Activated CD4-positive, alpha-beta T cell treated with anti-CD3 and anti-CD28 coated beads for 36 hours (primary cell): ENCODE measurements around the gene CDC20. TPM values are rescaled to one million over a fixed set of nuclear protein-coding genes. Genes with fewer than 3 reads are reported as not detected.
"Not testable (repeated sequence)": the region's sequence is repeated elsewhere in the genome, so short reads cannot be mapped to it uniquely, and the experiment has no call there.

ENCODE experiments used
- ATAC-seq: fragments of 200-7000 bp; cut with Tn5 transposase; one replicate; pipeline ENCODE4 v1.10.0; 2021; ENCODE audit warnings: mild to moderate bottlenecking, moderate library complexity
- CTCF ChIA-PET: fragments of 350-600 bp; sonication (Branson Sonifier 250); formaldehyde crosslinking; loops from one replicate; lab custom pipeline; 2021; ENCODE audit warnings: antibody characterized with exemption; lab: Charles Lee
- POLR2A ChIA-PET: fragments of 350-600 bp; sonication (Branson Sonifier 250); formaldehyde crosslinking; loops from one replicate; lab custom pipeline; 2021; ENCODE audit warnings: antibody characterized with exemption, inconsistent platforms; lab: Charles Lee
- DNase-seq: peaks from one replicate; pipeline ENCODE4 v3.0.0-alpha.2; 2020
- H3K27ac Mint-ChIP-seq: one replicate; pipeline ENCODE4 v1.8.0; 2021; ENCODE audit warnings: mixed read lengths
- H3K27me3 Mint-ChIP-seq: one replicate; pipeline ENCODE4 v1.8.0; 2021; ENCODE audit warnings: mixed read lengths
- H3K36me3 Mint-ChIP-seq: one replicate; pipeline ENCODE4 v1.8.0; 2021; ENCODE audit warnings: low read depth, mixed read lengths
- H3K4me1 Mint-ChIP-seq: one replicate; pipeline ENCODE4 v1.8.0; 2021; ENCODE audit warnings: mixed read lengths
- H3K4me3 Mint-ChIP-seq: one replicate; pipeline ENCODE4 v1.8.0; 2021; ENCODE audit warnings: mild to moderate bottlenecking, moderate library complexity, mixed read lengths
- H3K9me3 Mint-ChIP-seq: one replicate; pipeline ENCODE4 v1.8.0; 2021; ENCODE audit warnings: low read depth, mixed read lengths
- intact Hi-C, 2 experiments: fragments of 100-400 bp; cut with DNase I in 1 of 2; cut with micrococcal nuclease in 1 of 2; formaldehyde crosslinking; loops; one replicate each; pipeline versions ENCODE4 v1.14.2 to v1.15.1; 2022 to 2024; cut with DNase I, micrococcal nuclease
- total RNA-seq, 2 experiments: library from RNA; stranded (reverse); gene quantifications; one replicate each; pipeline ENCODE4 v1.2.3, GENCODE V29; 2021

The CDC20 gene
- total RNA-seq, 2 experiments from 2014 or later: 158 to 163 TPM

- H3K36me3 Mint-ChIP-seq: peaks cover 21% of the 10 kb centered on the region
- peaks cover 26% of the 10 kb centered on the region for H3K4me1 Mint-ChIP-seq
- H3K4me3 Mint-ChIP-seq, H3K27ac Mint-ChIP-seq, H3K27me3 Mint-ChIP-seq, DNase-seq, CTCF ChIA-PET, ATAC-seq, POLR2A ChIA-PET, H3K9me3 Mint-ChIP-seq: not testable (repeated sequence)
- intact Hi-C loops: loop anchor here in 1 of 2 experiments (2.0 to 10.0 kb wide), 6 partner anchors 447 to 1265 kb away; partner anchors contain the start of genes ATP6V0B, DPH2, SLC6A9 and YBX1
Measured at GRCh38 chr1:43369779-43370178, 11.0 kb downstream of the CDC20 start.

- intact Hi-C loops: no loop called here
- no peak for ATAC-seq
Measured at GRCh38 chr1:43370564-43370963, 11.8 kb downstream of the CDC20 start.

GRCh38 chr1:43372172-43372571, 13.4 kb downstream of the CDC20 start:
- ChIA-PET POLR2A (interaction anchor here (0.6 to 0.7 kb wide), 2 partner anchors 17 to 1270 kb away, joined by 3 to 6 read pairs; partner anchors contain the start of gene MED8), CTCF (interaction anchor here (0.6 to 1.4 kb wide), 2 partner anchors 17 to 26 kb away, joined by 3 to 5 read pairs; no protein-coding TSS in a partner anchor)
- no peaks in the 10 kb centered on the region for H3K27me3 Mint-ChIP-seq
- intact Hi-C loops: no loop called here
- DNase-seq (no peak), ATAC-seq (no peak)
- H3K4me3 Mint-ChIP-seq: no peak overlapping the region
- H3K4me1 Mint-ChIP-seq: peaks cover 13% of the 10 kb centered on the region
- H3K9me3 Mint-ChIP-seq: no peaks in the 10 kb centered on the region
- peaks cover 9% of the 10 kb centered on the region for H3K36me3 Mint-ChIP-seq
- H3K27ac Mint-ChIP-seq: no peak overlapping the region

More at GRCh38 chr1:43370564-43370963, 11.8 kb downstream of the CDC20 start:
- no peak overlapping the region for H3K4me3 Mint-ChIP-seq
- no peak overlapping the region for H3K27ac Mint-ChIP-seq
- no peak for DNase-seq
- POLR2A ChIA-PET: interaction anchor here (0.6 kb wide), 1 partner anchor 179 kb away, joined by 4 read pairs; no protein-coding TSS in a partner anchor
- H3K36me3 Mint-ChIP-seq: peaks cover 18% of the 10 kb centered on the region
- H3K4me1 Mint-ChIP-seq: peaks cover 21% of the 10 kb centered on the region
- no peaks in the 10 kb centered on the region for H3K9me3 Mint-ChIP-seq
- no peaks in the 10 kb centered on the region for H3K27me3 Mint-ChIP-seq
- CTCF ChIA-PET: no interaction called here

GRCh38 chr1:43373066-43373940, 14.5 kb downstream of the CDC20 start:
- DNase-seq (no peak), ATAC-seq (no peak)
- Mint-ChIP-seq H3K36me3 (peaks cover 9% of the 10 kb centered on the region), H3K27ac (no peak overlapping the region), H3K27me3 (no peaks in the 10 kb centered on the region), H3K4me3 (no peak overlapping the region), H3K4me1 (peaks cover 12% of the 10 kb centered on the region), H3K9me3 (no peaks in the 10 kb centered on the region)
- ChIA-PET POLR2A (no interaction called here), CTCF (interaction anchor here (1.4 kb wide), 1 partner anchor 27 kb away, joined by 5 read pairs; no protein-coding TSS in a partner anchor)
- intact Hi-C loops: no loop called here

- Mint-ChIP-seq H3K4me1 (peaks cover 5% of the 10 kb centered on the region), H3K4me3 (no peak overlapping the region), H3K27me3 (no peaks in the 10 kb centered on the region), H3K27ac (no peak overlapping the region), H3K9me3 (no peaks in the 10 kb centered on the region), H3K36me3 (peaks cover 22% of the 10 kb centered on the region)
- POLR2A ChIA-PET: interaction anchor here (0.5 kb wide), 1 partner anchor 617 kb away, joined by 3 read pairs; no protein-coding TSS in a partner anchor
- CTCF ChIA-PET: interaction anchor here (1.2 to 1.9 kb wide), 2 partner anchors 13 to 20 kb away, joined by 3 to 7 read pairs; partner anchors contain the start of genes MED8 and SZT2
- intact Hi-C loops: no loop called here
- DNase-seq: no peak
- no peak for ATAC-seq
Measured at GRCh38 chr1:43376723-43377235, 18.0 kb downstream of the CDC20 start.

GRCh38 chr1:43377831-43378230, 19.1 kb downstream of the CDC20 start:
- Mint-ChIP-seq H3K9me3 (no peaks in the 10 kb centered on the region), H3K4me1 (peaks cover 7% of the 10 kb centered on the region), H3K27me3 (no peaks in the 10 kb centered on the region), H3K36me3 (peaks cover 30% of the 10 kb centered on the region), H3K4me3 (no peak overlapping the region), H3K27ac (no peak overlapping the region)
- DNase-seq: no peak
- POLR2A ChIA-PET: no interaction called here
- ATAC-seq: no peak
- CTCF ChIA-PET: interaction anchor here (0.6 to 1.2 kb wide), 2 partner anchors 19 to 1930 kb away, joined by 3 read pairs; no protein-coding TSS in a partner anchor
- intact Hi-C loops: no loop called here

GRCh38 chr1:43379476-43379875, 20.7 kb downstream of the CDC20 start:
- intact Hi-C loops: no loop called here

GRCh38 chr1:43381612-43382011, 22.8 kb downstream of the CDC20 start:
- no peaks in the 10 kb centered on the region for H3K27me3 Mint-ChIP-seq
- no peak for DNase-seq
- no peak for ATAC-seq
- ChIA-PET POLR2A (interaction anchor here (0.7 kb wide), 1 partner anchor 690 kb away, joined by 4 read pairs; no protein-coding TSS in a partner anchor), CTCF (no interaction called here)
- peaks cover 7% of the 10 kb centered on the region for H3K4me1 Mint-ChIP-seq
- no peak overlapping the region for H3K27ac Mint-ChIP-seq
- no peaks in the 10 kb centered on the region for H3K9me3 Mint-ChIP-seq
- no peak overlapping the region for H3K4me3 Mint-ChIP-seq
- intact Hi-C loops: loop anchor here in 1 of 2 experiments (10.0 kb wide), 1 partner anchor 927 kb away; the partner anchor contains the start of genes PPCS and ZMYND12
- H3K36me3 Mint-ChIP-seq: peaks cover 49% of the 10 kb centered on the region

More at GRCh38 chr1:43379476-43379875, 20.7 kb downstream of the CDC20 start:
- Mint-ChIP-seq H3K4me3 (no peak overlapping the region), H3K36me3 (peaks cover 41% of the 10 kb centered on the region), H3K9me3 (no peaks in the 10 kb centered on the region), H3K27me3 (no peaks in the 10 kb centered on the region), H3K27ac (no peak overlapping the region), H3K4me1 (peaks cover 7% of the 10 kb centered on the region)
- ChIA-PET POLR2A (no interaction called here), CTCF (no interaction called here)
- DNase-seq: no peak
- no peak for ATAC-seq

- ChIA-PET CTCF (no interaction called here), POLR2A (interaction anchor here (0.7 kb wide), 1 partner anchor 689 kb away, joined by 4 read pairs; no protein-coding TSS in a partner anchor)
- Mint-ChIP-seq H3K4me3 (no peak overlapping the region), H3K36me3 (peaks cover 54% of the 10 kb centered on the region), H3K9me3 (no peaks in the 10 kb centered on the region), H3K27me3 (no peaks in the 10 kb centered on the region), H3K27ac (no peak overlapping the region), H3K4me1 (peaks cover 7% of the 10 kb centered on the region)
- intact Hi-C loops: loop anchor here in 1 of 2 experiments (10.0 kb wide), 1 partner anchor 927 kb away; the partner anchor contains the start of genes PPCS and ZMYND12
- DNase-seq (no peak), ATAC-seq (no peak)
Measured at GRCh38 chr1:43382027-43382779, 23.4 kb downstream of the CDC20 start.

- ChIA-PET POLR2A (interaction anchor here (0.6 kb wide), 1 partner anchor 373 kb away, joined by 3 read pairs; no protein-coding TSS in a partner anchor), CTCF (interaction anchor here (1.2 kb wide), 1 partner anchor 17 kb away, joined by 3 read pairs; no protein-coding TSS in a partner anchor)
- Mint-ChIP-seq H3K9me3 (no peaks in the 10 kb centered on the region), H3K36me3 (peaks cover 56% of the 10 kb centered on the region), H3K4me3 (no peak overlapping the region), H3K4me1 (peaks cover 17% of the 10 kb centered on the region), H3K27ac (no peak overlapping the region), H3K27me3 (no peaks in the 10 kb centered on the region)
- intact Hi-C loops: loop anchor here in 1 of 2 experiments (10.0 kb wide), 1 partner anchor 929 kb away; the partner anchor contains the start of genes PPCS and ZMYND12
- ATAC-seq (no peak), DNase-seq (no peak)
Measured at GRCh38 chr1:43383449-43383848, 24.7 kb downstream of the CDC20 start.
